ENCODE results near the gene ATP2A2. TPM values are rescaled to one million over a fixed set of nuclear protein-coding genes. Genes with fewer than 3 reads are reported as not detected.
A peak's percentile ranks its signal among the peaks of the same experiment; 100 is the strongest.

The ATP2A2 gene
- total RNA-seq, 1 experiment from 2014 or later = 437 TPM

DNA sequence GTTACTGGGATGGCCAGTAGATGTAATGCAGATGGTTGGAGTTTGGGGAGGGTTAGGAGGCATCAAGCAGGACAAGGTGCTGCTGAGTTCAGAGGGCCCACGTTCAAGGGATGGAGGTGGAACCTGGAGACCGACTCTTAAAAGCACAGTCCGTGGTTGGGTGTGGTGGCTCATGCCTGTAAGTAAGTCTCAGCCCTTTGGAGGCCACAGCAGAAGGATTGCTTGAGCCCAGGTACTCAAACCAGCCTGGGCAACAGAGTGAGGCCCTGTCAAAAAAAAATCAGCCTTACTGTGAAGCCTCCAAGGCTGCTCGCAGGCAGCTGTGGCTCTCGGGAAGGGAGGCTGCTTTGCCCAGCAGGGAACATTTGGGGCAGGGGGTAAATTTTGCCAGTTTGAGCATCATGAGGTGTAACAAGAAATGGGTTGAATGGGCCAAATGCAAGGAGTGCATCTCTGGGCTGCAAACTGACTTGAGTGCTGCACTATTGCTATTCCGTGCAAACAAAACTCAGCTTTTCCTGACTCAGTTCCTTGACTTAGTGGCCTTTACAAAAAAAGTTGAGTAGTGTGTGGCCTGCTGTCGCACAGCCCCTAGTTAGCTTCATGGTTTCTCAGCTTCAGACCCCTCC lies 67.5 kb downstream of the ATP2A2 start:
- TF ChIP-seq, protein P1, sequence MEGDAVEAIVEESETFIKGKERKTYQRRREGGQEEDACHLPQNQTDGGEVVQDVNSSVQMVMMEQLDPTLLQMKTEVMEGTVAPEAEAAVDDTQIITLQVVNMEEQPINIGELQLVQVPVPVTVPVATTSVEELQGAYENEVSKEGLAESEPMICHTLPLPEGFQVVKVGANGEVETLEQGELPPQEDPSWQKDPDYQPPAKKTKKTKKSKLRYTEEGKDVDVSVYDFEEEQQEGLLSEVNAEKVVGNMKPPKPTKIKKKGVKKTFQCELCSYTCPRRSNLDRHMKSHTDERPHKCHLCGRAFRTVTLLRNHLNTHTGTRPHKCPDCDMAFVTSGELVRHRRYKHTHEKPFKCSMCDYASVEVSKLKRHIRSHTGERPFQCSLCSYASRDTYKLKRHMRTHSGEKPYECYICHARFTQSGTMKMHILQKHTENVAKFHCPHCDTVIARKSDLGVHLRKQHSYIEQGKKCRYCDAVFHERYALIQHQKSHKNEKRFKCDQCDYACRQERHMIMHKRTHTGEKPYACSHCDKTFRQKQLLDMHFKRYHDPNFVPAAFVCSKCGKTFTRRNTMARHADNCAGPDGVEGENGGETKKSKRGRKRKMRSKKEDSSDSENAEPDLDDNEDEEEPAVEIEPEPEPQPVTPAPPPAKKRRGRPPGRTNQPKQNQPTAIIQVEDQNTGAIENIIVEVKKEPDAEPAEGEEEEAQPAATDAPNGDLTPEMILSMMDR (IDR thresholded peaks at IDR 0.05; ENCODE audit: unreplicated experiment) = no peak
- Mint-ChIP-seq H3K36me3 (ENCODE audit: insufficient read depth, unreplicated experiment) (peaks cover 97% of the 10 kb centered on the region), H3K4me1 (ENCODE audit: low read depth, unreplicated experiment) (peaks cover 26% of the 10 kb centered on the region), H3K27ac (ENCODE audit: unreplicated experiment) (no peak overlapping the region), H3K9me3 (ENCODE audit: low read depth, unreplicated experiment) (no peaks in the 10 kb centered on the region), H3K4me3 (ENCODE audit: low read depth, unreplicated experiment) (no peak overlapping the region), H3K27me3 (ENCODE audit: unreplicated experiment) (no peaks in the 10 kb centered on the region)
- DNase-seq = no peak
- CTCF ChIA-PET = interaction anchor here (0.6 kb wide), 1 partner anchor 22 kb away, joined by 5 read pairs; no protein-coding TSS in a partner anchor
- BruUV-seq (replicated peaks) = no TSS peak
- intact Hi-C loops (cut with micrococcal nuclease; ENCODE audit: unreplicated experiment) = no loop called here

DNA sequence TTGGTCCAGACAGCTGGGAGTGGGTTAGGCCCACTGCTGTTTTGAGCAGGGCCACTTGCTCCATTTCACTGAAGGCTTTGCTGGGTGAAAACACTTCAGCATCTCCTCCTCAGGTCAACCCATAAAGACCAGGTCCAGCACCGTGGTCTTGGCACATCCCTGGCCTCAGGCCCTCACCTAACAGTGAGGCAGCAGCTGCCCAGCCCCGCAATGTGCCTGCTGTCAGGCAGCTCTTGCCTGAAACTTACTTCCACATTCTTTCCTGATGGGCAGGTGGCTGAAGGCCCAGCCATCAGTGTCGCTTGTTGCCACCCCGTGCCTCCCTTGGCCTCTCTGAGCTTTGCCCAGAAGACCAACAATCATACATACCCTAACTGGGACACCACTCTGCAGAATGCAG lies 68.0 kb downstream of the ATP2A2 start:
- H3K4me1 Mint-ChIP-seq (ENCODE audit: low read depth, unreplicated experiment) = peaks cover 20% of the 10 kb centered on the region
- peaks cover 97% of the 10 kb centered on the region for H3K36me3 Mint-ChIP-seq (ENCODE audit: insufficient read depth, unreplicated experiment)
- intact Hi-C loops (cut with micrococcal nuclease; ENCODE audit: unreplicated experiment) = no loop called here
- H3K27ac Mint-ChIP-seq (ENCODE audit: unreplicated experiment) = peak overlapping the region; percentile 62
- TF ChIP-seq, protein P1 (IDR thresholded peaks at IDR 0.05; ENCODE audit: unreplicated experiment) = no peak
- H3K9me3 Mint-ChIP-seq (ENCODE audit: low read depth, unreplicated experiment) = no peaks in the 10 kb centered on the region
- H3K4me3 Mint-ChIP-seq (ENCODE audit: low read depth, unreplicated experiment) = no peak overlapping the region
- no TSS peak for BruUV-seq (replicated peaks)
- no peak for DNase-seq
- no peaks in the 10 kb centered on the region for H3K27me3 Mint-ChIP-seq (ENCODE audit: unreplicated experiment)
- CTCF ChIA-PET = interaction anchor here (0.5 to 0.9 kb wide), 3 partner anchors 15 to 43 kb away, joined by 3 to 4 read pairs (median 3); no protein-coding TSS in a partner anchor

GRCh38 chr12:110349514-110350151 lies 68.6 kb downstream of the ATP2A2 start:
- Mint-ChIP-seq H3K4me3 (ENCODE audit: low read depth, unreplicated experiment) (no peak overlapping the region), H3K9me3 (ENCODE audit: low read depth, unreplicated experiment) (no peaks in the 10 kb centered on the region), H3K27me3 (ENCODE audit: unreplicated experiment) (no peaks in the 10 kb centered on the region), H3K36me3 (ENCODE audit: insufficient read depth, unreplicated experiment) (peaks cover 95% of the 10 kb centered on the region), H3K27ac (ENCODE audit: unreplicated experiment) (peak overlapping the region; percentile 62), H3K4me1 (ENCODE audit: low read depth, unreplicated experiment) (peaks cover 15% of the 10 kb centered on the region)
- DNase-seq = no peak
- BruUV-seq (replicated peaks) = no TSS peak
- CTCF ChIA-PET = interaction anchor here (0.5 to 0.9 kb wide), 3 partner anchors 14 to 43 kb away, joined by 3 to 4 read pairs (median 3); no protein-coding TSS in a partner anchor
- intact Hi-C loops (cut with micrococcal nuclease; ENCODE audit: unreplicated experiment) = no loop called here
- TF ChIP-seq, protein P1 (IDR thresholded peaks at IDR 0.05; ENCODE audit: unreplicated experiment) = no peak

DNA sequence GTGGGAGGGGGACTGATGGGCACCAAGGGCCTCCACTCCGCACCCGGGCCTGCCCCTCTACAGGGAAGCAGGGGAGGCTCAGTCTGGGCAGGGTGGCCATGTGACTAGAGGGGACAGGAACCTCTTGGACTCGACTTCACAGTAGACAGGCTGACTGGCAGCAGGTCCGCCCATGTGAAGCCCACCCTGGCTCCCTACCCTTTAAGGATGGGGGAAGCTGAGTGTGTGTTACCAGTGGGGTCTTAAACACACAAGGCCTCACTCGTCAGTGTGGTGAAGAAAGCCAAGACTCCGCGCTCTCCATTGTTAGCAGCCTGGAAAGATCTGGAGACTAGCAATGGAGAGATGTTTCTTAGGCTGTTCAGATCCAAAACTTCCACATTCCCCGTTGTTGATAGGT lies 70.1 kb downstream of the ATP2A2 start:
- intact Hi-C loops (cut with micrococcal nuclease; ENCODE audit: unreplicated experiment) = no loop called here
- Mint-ChIP-seq H3K27ac (ENCODE audit: unreplicated experiment) (peak overlapping the region; percentile 78), H3K4me3 (ENCODE audit: low read depth, unreplicated experiment) (no peak overlapping the region), H3K9me3 (ENCODE audit: low read depth, unreplicated experiment) (no peaks in the 10 kb centered on the region), H3K4me1 (ENCODE audit: low read depth, unreplicated experiment) (peaks cover 3% of the 10 kb centered on the region), H3K36me3 (ENCODE audit: insufficient read depth, unreplicated experiment) (peaks cover 94% of the 10 kb centered on the region), H3K27me3 (ENCODE audit: unreplicated experiment) (no peaks in the 10 kb centered on the region)
- TF ChIP-seq, protein P1 (IDR thresholded peaks at IDR 0.05; ENCODE audit: unreplicated experiment) = no peak
- CTCF ChIA-PET = no interaction called here
- no peak for DNase-seq
- BruUV-seq (replicated peaks) = no TSS peak

Data from Calu3 (cell line).